ENCODE measurements around the gene PDGFA.
"Not testable (repeated sequence)": the region's sequence is repeated elsewhere in the genome, so short reads cannot be mapped to it uniquely, and the experiment has no call there.

GRCh38 chr7:552151-552867 is 32.7 kb upstream of the PDGFA start:
- not testable (repeated sequence) for TF ChIP-seq EZH2phosphoT487 (IDR thresholded peaks at IDR 0.05; ENCODE audit: borderline replicate concordance, low read depth, low read length)
- TF ChIP-seq, protein P1, sequence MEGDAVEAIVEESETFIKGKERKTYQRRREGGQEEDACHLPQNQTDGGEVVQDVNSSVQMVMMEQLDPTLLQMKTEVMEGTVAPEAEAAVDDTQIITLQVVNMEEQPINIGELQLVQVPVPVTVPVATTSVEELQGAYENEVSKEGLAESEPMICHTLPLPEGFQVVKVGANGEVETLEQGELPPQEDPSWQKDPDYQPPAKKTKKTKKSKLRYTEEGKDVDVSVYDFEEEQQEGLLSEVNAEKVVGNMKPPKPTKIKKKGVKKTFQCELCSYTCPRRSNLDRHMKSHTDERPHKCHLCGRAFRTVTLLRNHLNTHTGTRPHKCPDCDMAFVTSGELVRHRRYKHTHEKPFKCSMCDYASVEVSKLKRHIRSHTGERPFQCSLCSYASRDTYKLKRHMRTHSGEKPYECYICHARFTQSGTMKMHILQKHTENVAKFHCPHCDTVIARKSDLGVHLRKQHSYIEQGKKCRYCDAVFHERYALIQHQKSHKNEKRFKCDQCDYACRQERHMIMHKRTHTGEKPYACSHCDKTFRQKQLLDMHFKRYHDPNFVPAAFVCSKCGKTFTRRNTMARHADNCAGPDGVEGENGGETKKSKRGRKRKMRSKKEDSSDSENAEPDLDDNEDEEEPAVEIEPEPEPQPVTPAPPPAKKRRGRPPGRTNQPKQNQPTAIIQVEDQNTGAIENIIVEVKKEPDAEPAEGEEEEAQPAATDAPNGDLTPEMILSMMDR (conservative IDR thresholded peaks at IDR 0.05; ENCODE audit: low read length) = not testable (repeated sequence)
